Activated CD4-positive, CD25-positive, alpha-beta regulatory T cell treated with anti-CD3 and anti-CD28 coated beads, Interleukin-2, amount 50 U/mL, for 72 hours (primary cell): Measurements from ENCODE around the gene ARV1.
A peak's percentile ranks its signal among the peaks of the same experiment; 100 is the strongest.
"Not testable (repeated sequence)": the region's sequence is repeated elsewhere in the genome, so short reads cannot be mapped to it uniquely, and the experiment has no call there.

Experiments
- DNase-seq: peaks from one replicate; pipeline ENCODE4 v3.0.0; 2021

The ARV1 gene

DNA sequence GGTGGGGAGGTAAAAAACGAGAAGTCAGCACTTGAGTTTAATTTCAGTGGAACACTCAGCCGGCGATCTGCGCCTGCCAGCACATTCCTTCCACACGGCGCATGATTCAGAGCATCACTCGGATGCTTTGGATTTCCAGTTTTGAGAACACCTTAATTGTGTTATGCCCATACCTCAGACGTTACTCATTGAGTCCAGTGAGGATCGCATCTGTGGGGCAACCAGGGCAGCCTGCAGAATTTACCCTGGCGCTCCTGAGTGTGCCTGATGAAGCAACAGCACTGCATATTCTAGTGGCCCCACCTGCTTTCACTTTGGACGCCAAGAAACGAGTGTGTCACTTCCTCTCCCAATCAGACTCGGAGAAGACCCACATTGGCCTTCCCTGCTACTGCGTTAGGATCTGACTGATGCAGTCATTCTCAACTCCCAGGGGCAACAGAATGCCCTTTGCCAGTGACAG lies 41.3 kb downstream of the ARV1 start:
- DNase-seq = no peak

DNA sequence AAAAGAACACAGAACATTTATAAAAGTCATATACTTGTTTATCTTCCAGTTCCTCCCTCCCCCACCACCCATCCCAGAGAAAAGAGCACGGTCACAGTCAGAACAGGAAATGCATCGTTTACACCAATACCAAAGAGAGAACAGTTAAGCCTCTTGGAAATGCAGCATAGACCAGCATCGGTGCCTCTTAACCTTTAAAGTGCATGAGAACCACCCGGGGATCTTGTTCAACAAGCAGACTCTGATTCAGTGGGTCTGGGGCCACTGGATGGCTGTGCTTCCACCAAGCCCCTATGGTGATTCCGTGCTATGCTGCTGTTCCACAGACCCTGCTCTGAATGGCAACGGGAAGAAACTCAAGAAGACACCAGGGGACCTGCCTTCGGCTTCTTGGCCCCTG lies 41.9 kb downstream of the ARV1 start:
- DNase-seq = no peak

DNA sequence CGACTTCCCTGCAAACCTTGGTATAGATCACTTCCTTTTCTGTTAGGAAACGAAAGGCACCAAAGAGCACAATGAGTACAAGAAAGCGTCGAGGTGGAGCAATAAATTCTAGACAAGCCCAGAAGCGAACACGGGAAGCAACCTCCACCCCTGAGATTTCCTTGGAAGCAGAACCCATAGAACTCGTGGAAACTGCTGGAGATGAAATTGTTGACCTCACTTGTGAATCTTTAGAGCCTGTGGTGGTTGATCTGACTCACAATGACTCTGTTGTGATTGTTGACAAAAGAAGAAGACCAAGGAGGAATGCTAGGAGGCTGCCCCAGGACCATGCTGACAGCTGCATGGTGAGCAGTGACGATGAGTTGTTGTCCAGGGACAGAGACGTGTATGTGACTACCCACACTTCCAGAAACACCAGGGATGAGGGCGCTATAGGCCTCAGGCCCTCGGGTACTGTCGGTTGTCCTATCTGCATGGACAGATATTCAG lies 42.7 kb downstream of the ARV1 start:
- DNase-seq = no peak

DNA sequence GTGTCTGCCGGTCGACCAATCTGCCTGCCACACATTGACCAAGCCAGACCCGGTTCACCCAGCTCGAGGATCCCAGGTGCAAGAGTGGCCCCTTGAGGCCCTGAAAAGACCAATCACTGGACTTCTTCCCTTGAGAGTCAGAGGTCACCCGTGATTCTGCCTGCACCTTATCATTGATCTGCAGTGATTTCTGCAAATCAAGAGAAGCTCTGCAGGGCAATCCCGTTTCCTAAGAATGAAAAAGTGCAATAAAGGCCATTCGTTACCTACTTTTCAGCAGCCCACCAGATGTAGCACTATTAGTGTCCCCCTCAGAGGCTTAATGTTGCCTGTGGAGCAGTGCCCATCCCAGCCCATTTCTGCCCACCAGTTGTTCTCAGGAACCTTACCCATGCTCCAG lies 43.6 kb downstream of the ARV1 start:
- DNase-seq = not testable (repeated sequence)

DNA sequence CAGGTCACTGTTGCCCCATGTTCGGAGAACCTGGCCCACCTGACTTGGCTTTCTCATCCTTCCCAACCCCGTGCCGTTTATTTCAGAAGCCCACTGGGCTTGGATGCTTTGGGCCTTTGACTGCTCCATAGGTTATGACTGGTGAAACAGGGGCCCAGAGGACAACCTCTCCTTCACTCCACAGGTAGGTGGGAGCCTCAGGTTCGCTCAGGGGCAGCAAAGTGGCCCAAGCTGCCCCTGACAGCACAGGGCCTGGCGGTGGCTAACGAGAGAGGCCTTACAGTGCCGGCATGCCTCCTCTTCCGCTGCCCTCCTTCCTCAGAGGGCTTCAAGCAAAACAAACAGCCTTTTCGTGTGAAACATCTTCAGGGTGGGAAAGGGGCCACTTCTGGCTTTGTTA lies 44.3 kb downstream of the ARV1 start:
- no peak for DNase-seq

DNA sequence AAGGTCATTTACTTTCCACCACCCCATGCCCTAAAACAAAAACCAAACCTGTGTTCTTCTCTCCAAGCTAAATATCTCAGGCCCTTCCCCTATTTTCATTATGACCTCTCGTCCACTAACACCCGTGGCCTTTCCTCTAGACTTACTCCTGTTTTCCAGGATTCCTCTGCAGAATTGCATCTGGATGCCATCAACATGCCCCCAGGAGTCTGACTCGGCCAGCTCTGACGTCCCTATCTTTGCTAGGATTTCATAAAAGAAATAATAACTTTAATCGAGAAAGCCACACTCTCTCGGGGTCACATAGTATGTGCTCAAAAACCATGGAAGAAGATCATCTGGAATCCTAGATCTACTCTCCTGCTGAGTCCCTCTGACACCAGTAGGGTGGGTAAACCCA lies 47.7 kb downstream of the ARV1 start:
- no peak for DNase-seq

DNA sequence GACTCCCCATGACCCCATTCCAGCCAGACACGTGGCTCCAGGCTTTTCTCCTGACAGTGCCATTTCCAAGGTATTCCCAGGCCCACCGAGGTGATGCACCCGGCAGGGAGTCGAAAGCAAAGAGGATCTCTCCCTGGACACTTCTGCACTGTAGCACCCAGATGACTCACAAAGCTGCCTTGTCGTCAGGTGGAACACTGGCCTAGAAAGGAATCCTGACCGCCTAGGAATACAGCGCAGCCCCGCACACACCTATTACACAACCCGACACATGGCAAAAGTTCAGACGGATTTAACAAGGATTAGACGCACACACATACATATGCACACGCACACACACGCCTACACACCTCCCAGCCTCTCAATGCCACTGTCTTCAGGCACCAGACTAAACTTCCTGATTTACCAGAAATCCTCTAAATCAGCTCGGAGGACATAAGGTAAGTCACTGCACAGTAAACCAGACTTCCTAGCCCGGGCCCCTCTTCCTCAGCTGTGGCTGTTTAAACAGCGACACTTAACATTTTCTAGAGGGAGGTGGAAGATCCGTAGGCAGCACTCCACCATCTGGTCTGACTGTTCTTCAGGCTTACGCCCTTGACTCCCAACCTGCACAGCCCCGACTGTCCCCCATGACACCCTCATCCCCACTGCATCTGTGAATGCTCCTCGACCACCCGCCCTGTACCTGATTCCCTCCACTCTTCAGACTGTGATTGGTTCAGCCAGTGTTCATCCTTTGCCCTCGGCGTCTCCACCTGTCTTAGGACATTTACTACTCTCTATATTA lies 48.4 kb downstream of the ARV1 start:
- no peak for DNase-seq

DNA sequence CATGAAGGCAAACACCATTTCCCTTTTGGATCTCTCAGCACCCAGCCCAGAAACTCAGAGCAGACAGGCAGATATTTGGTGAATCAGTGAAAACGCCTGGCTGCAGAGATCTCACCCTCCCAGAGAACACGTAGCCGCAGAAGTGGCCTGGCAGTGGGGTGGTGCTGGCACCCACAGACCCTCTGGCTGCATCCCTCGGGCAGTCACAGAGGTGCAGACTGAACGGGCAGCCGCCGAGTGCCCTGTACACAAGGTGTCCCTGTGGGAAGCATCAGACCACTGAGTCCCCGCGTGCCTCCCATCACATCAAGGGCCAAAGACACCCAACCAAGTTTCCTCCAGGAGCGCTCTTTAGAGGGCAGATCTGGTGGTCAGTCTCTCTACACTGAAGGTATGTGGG lies 49.1 kb downstream of the ARV1 start:
- DNase-seq = no peak

DNA sequence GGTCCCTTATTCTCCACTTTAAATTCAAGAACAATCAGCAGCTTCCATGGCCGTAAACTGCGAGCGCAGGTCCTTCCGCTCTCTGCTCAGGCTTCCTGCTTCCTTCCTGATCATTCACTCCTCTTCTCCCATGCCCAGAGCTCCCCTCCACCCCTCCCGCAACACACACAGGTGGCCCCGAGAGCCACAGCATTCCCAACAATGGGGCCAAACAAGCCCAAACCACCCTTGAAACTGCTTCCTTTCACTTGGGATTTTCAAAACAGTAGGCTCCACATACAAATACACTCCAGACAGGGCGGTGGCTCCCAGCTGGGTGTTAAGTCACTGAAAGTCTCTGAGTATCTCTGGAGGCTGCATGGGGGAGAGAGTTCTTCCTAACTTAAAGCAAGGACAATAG lies 49.8 kb downstream of the ARV1 start:
- DNase-seq = no peak

DNA sequence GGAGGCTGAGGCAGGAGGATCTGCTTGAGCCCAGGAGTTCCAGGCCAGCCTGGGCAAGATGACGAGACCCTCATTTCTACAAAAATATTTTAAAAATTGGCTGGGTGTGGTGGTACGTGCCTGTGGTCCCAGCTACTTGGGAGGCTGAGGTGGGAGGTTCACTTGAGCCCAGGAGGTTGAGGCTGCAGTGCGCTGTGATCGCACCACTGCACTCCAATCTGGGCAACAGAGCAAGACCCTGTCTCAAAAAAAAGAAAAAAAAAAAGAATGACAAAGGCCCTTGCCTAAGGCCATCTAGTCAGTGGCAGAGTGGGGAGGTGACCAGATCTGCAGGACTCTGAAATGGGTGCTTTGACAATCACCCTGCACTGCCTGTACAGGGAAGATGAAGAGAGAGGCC lies 50.4 kb downstream of the ARV1 start:
- DNase-seq = not testable (repeated sequence)

DNA sequence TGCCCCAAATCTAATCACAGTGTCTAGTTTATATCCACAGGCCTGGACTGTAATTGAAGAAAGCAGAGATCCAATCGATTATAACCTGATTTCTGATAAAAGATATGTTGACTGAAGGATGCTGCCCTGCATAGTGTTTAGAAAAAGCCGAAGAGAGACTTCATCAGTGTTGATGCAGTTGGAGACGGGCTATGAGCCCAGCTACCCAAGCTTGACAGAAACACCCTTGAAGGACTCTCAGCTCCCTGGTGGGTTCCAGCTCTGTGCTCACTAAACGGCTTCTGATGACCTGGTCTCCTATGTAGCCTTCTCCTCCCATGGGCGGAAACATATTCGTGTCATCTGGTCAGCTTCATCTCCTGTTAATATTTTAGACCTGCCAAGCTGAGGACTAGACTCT lies 50.9 kb downstream of the ARV1 start:
- no peak for DNase-seq

DNA sequence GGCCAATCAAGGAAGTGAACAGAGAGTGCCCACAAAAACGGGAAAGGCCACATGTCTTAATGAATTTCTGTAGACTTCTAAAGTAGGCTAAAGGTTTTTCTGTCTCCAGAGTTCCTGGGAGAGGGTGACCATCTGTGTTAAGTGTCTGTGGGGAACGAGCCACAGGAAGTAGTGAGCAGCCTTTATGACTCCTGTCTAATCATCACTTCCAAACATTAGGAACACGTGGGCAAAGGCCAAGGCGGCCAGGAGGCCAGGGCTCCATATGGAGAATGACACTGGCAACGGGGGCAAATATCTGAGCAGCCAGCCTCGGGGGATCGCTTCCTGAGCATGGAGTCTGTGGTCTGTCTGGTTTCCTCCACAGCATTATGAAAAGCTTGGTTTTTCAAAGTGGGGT lies 54.1 kb downstream of the ARV1 start:
- DNase-seq = no peak

DNA sequence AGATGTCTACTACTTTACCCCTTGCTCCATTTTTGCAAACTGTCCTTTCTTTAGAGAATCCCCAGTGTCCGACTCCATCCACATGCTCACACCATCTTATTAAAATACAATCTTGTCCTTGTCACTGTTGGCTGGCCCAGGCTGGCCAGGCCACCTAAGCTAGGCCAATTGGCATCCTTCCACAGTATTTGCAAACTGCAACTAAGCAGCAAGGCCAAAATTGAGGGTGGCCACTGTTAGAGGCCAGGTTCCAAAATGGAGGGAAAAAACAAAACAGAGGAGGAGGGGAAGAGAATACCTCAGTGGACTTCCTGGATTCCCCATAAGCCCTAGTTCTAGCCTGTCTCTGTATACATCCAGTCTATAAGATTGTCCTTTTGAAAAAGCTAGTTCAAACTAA lies 56.9 kb downstream of the ARV1 start:
- DNase-seq = no peak

DNA sequence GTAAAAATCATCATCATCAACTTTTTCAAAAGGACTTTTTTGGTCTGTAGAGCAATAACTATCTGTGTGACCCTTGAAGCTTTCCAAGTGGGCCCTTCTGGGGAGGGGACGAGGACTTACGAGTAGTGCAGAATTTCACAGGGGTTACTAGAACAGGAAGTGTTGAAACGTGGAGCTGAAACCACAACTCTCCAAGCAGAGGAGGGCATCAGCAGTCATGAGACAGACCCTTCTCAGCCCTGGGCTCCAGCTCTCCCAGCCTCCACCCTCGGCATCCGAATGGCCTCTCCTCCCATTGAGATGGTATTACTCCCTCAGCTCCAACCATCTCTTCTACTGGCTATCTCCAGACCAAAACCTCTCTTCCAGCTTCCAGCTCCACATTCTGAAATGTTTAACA lies 57.5 kb downstream of the ARV1 start:
- DNase-seq = no peak

DNA sequence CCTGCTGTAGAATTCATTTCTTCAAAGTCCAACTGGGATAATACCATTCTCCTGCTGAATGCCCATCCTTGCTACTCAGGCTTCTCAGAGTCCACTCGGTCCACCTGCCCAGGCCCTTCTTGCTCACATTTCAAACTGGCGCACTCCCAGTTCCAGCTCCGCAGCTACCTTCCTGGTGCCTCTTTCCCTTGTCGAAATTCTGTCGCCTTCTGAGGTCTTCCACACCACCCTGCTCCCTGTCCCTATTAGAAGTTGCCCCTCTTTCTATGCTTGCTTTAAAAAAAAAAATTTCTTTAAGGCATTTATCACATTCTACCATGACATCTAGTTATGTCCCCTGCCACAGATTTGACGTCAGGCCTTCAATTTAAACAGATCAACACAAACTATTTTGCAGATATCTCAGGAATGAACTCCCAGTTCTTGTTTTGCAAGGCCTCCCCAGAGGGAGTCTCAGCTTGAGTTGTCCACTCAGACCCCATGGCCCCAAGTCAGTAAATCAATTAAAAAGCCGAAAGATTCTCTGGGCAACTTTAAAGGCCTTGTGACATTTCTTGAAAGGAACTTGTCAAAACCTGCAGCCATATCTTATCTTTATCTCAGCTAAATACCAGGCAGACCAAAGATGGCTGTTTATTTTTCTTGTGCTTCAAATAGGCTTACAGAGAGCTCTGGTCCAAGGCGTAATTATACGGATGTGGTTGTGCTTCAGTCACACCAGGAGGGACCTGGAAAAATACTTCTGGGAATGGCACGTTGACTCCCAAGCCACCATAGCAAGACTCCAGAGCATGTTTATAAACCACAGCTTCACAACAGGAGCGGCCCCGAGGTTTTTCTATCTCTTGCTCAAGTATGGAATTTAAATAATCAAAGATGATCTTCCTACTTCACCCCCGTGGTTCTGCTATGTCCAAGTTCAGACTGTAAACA lies 59.0 kb downstream of the ARV1 start:
- DNase-seq = no peak

DNA sequence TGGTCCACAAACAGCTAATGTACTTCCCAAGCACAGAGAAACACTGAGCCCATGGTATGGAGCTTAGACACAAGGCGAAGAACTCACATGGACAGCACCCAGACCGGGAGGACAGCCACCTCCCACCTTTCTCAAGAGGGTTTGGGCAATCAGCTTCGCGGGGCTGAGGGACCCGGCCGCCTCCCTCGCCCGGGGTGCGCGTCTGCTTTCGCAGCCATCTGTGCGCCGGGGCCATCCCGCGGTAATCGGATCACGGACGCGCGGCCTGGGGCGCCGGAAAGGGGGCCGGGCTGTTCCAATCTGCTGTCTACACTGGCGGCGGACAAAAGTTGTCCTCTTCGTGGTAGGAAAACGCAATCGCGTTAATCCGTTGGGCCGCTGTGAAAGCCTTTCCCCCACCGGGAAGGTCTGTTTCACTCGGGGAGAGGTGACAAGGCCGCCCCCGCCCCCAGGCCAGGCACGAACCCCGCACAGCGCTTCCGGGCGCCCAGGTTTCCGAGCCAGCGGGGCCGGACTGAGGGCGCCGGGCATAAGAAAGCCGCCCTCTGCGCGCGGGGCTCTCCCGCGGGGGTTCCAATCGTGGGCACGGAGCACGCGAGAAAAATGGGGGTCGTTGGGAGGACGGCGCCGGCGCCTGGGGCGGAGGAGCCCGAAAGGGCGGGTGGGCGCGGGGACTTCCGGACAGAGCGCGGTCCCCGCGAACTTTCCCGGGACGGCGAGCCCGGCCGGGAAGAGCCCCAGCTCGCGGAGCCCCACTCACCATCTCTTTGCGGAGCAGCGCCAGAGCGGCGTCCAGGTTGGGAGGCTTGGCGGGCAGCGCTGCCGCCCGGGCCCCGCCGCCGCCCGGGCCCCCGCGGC lies 60.5 kb downstream of the ARV1 start:
- peak; percentile 57 for DNase-seq

DNA sequence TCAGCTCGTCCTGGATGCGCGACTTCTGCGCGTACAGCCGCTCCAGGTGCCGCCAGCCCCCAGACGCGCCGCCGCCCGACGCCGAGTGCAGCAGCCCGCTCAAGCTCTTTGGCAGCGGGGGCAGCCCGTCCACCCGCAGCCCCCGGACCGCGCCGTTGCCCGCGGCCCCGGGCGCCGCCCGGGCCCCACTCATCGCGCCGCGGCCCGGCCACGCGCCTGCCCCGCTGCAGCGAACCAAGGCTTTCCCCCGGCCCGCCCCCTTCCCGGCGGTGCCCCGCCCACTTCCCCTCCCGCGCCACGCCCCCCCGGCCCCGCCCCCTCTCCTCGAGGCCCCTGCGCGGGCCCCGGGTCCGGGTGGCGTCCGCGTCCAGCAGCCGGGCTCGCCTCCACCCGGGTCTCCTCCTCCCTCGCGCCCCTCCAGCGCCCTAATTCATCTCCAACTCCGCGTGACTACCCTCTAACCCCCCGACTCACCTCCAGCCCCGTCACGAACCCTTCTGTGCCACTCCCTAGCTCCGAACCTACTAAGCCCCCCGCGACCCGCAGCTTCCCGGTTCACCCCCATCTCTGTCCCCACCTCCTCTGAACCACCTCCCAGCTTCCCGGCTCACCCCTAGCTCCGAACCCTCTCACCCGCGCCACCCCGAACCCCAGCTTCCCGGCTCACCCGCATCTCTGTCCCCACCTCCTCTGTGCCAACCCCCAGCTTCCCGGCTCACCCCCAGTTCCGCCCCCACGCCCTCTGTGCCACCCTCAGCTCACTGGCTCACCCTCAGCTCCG lies 61.3 kb downstream of the ARV1 start, which contains the start of gene FAM89A:
Gene FAM89A, minus strand, starts transcription at position 236 of the 781 bp plus-strand sequence. Its CDS starts 43 bp downstream, at position 193.
- DNase-seq = peak; percentile 75

DNA sequence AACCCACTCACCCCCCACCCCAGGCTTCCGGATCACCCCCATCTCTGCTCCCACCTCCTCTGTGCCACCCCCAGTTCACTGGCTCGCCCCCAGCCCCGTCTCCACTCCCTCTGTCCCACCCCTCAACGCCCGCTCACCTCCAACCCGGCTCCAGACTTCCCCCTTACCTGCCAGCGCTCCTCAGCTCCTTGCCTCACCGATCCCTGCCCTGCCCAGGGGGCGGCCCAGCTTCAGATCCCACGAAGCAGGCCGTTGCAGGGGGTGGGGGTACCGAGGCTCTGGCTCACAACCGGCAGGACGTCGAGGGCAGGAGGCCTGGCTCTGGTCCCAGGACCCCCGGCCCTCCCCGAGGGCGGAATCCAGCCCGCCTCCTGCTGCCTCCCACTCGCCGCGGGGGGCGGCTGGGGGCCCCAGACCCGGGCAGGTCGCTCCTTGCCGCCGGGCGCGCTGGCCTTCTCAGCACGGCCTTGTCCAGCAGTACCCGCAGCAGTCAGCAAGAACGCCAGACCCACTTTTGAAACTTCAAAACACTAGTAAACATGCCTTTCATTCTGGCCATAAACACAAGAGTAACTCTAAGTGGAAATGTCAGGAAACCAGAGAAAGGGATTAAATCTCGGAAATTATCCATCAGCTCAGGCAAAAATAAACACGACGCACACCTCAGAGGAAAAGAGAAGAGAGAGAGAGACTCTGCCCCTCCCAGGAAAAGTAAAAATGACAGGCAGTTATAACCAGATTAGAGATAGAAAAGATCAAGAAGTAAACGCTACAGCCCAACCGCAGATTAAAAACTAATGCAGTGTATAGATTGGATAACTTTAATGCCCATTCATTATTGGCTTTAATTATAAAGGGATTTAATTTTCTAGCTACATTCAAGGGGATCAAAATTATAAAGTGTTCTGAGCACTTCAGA lies 62.2 kb downstream of the ARV1 start:
- no peak for DNase-seq

DNA sequence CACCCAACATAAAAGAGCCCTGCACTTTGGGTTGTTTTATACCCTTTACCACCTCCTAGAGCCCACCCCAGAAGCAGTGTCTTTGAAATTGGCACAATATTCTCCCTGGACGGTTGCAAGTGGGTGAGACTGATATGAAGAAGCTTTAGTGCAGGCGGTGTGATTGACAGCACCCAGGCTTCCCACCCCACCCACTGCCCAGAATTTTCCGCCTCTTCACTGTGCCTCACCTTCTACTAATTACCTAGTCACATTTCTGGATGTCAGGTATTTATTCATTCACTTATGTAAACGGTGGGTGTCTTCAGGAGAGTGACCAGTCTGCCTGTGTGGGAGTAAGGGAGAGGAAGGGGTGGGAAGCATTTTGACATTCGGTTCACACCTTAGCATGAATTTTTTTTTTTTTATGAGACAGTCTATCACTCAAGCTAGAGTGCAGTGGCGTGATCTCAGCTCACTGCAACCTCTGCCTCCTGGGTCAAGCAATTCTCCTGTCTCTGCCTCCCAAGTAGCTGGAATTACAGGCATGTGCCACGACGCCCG lies 62.9 kb downstream of the ARV1 start:
- no peak for DNase-seq

DNA sequence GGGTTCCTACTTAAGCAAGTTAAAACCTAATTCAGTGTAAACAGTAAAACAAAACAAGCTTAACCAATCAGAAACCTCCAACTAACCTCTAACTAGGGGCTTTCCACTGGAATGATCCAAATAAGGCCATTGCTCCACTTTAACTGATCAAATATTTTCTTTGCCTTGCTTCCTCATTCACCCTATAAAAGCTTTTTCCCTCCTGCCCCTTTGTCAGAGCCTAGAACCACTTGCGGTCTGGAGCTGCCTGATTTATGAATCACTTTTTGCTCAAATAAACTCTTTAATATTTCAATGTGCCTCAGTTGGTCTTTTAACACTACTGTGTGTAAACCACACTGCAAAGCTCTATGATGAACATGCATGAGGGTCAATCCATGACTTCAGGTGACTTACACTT lies 65.7 kb downstream of the ARV1 start:
- no peak for DNase-seq

DNA sequence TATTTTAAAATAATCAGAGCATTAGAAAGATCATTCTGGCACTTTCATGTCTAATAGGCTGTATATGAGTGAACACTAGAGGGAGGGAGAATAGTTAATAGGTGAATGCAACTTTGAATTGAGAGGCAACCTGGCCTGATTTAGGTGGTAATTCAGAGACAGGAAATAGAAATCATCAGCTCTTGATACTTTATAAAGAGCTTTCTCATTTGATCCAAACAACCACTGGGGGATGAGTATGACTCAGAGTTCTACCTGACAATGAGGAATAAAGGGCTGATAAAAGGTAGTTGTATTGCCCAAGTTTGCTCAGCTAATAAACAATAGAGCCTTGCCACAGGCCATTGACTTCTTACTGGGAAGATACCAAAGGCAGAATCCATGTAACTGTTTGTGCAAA lies 66.4 kb downstream of the ARV1 start:
- DNase-seq = no peak
